ENCODE measurements around the gene KLHL3.

The KLHL3 gene

DNA sequence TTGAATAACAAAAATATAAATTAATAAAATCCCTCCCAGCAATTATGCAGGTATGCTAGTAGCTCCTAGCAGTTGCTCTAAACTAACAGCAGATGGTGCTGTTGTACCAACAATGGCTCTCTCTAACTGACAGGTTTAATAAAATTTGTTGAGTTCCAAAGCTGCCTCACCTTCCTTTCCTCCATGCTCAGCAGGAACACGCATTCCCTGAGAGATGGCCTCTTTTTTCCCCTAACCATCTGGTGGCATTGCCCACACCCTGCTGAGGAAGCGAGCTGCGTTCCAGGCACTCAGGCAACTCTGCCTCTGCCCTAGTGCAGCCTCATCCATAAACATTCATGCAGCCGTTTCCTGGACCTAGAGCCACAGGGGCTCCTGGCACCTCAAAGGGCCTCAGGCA is 106.2 kb downstream of the KLHL3 start (continued):
- TF ChIP-seq ZNF610 (tag by site-specific recombination; IDR thresholded peaks at IDR 0.05; ENCODE audit: borderline replicate concordance) (no peak), OVOL3 (tag by site-specific recombination; IDR thresholded peaks at IDR 0.05) (no peak), TRIM28 (IDR thresholded peaks at IDR 0.05; ENCODE audit: borderline replicate concordance, low read length) (no peak), ZNF2 (tag by site-specific recombination; IDR thresholded peaks at IDR 0.05) (peak; percentile 77; the same call in 1 of the 2 replicates), ZNF16 (tag by site-specific recombination; IDR thresholded peaks at IDR 0.05; ENCODE audit: low read depth) (no peak), ZNF571 (tag by site-specific recombination; IDR thresholded peaks at IDR 0.05) (no peak), ZNF670 (tag by site-specific recombination; IDR thresholded peaks at IDR 0.05; ENCODE audit: low read depth) (no peak), GFI1B (tag by site-specific recombination; IDR thresholded peaks at IDR 0.05) (no peak), SP3 (tag by site-specific recombination; IDR thresholded peaks at IDR 0.05) (no peak), ZNF19 (tag by site-specific recombination; IDR thresholded peaks at IDR 0.05; ENCODE audit: low read depth) (no peak), ZNF654 (tag by site-specific recombination; IDR thresholded peaks at IDR 0.05; ENCODE audit: low read depth) (peak; percentile 96)
- TF ChIP-seq, protein P1, sequence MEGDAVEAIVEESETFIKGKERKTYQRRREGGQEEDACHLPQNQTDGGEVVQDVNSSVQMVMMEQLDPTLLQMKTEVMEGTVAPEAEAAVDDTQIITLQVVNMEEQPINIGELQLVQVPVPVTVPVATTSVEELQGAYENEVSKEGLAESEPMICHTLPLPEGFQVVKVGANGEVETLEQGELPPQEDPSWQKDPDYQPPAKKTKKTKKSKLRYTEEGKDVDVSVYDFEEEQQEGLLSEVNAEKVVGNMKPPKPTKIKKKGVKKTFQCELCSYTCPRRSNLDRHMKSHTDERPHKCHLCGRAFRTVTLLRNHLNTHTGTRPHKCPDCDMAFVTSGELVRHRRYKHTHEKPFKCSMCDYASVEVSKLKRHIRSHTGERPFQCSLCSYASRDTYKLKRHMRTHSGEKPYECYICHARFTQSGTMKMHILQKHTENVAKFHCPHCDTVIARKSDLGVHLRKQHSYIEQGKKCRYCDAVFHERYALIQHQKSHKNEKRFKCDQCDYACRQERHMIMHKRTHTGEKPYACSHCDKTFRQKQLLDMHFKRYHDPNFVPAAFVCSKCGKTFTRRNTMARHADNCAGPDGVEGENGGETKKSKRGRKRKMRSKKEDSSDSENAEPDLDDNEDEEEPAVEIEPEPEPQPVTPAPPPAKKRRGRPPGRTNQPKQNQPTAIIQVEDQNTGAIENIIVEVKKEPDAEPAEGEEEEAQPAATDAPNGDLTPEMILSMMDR (tag by site-specific recombination; IDR thresholded peaks at IDR 0.05) = peak; percentile 86

DNA sequence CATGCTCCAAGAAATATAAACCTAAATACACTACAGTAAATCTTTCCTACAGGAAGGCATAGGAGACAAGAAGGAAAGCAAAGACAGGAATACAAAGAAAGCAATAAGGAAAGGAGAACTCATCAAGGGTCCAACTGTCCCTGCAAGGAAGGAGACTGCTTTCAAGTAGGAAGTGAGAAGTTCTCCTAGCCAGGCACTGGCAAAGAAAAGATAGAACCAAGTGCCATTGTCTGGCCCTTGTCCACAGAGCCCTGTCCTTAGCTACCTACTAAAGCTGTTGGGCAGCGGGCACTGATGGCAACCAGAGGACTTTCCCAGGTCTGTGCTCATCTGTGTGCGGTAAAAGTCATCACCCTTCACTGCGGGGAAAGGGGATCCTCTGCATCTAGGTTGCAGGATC is 108.2 kb downstream of the KLHL3 start:
- no peaks in the 10 kb centered on the region for H3K4me1 ChIP-seq (ENCODE audit: control insufficient read depth, insufficient read depth, low read length)
- H3K4me3 ChIP-seq (ENCODE audit: low read depth, low read length) = no peak overlapping the region
- no peak overlapping the region for H3K27ac ChIP-seq (ENCODE audit: extremely low read depth, low read depth, low read length)
- TF ChIP-seq, protein P2, sequence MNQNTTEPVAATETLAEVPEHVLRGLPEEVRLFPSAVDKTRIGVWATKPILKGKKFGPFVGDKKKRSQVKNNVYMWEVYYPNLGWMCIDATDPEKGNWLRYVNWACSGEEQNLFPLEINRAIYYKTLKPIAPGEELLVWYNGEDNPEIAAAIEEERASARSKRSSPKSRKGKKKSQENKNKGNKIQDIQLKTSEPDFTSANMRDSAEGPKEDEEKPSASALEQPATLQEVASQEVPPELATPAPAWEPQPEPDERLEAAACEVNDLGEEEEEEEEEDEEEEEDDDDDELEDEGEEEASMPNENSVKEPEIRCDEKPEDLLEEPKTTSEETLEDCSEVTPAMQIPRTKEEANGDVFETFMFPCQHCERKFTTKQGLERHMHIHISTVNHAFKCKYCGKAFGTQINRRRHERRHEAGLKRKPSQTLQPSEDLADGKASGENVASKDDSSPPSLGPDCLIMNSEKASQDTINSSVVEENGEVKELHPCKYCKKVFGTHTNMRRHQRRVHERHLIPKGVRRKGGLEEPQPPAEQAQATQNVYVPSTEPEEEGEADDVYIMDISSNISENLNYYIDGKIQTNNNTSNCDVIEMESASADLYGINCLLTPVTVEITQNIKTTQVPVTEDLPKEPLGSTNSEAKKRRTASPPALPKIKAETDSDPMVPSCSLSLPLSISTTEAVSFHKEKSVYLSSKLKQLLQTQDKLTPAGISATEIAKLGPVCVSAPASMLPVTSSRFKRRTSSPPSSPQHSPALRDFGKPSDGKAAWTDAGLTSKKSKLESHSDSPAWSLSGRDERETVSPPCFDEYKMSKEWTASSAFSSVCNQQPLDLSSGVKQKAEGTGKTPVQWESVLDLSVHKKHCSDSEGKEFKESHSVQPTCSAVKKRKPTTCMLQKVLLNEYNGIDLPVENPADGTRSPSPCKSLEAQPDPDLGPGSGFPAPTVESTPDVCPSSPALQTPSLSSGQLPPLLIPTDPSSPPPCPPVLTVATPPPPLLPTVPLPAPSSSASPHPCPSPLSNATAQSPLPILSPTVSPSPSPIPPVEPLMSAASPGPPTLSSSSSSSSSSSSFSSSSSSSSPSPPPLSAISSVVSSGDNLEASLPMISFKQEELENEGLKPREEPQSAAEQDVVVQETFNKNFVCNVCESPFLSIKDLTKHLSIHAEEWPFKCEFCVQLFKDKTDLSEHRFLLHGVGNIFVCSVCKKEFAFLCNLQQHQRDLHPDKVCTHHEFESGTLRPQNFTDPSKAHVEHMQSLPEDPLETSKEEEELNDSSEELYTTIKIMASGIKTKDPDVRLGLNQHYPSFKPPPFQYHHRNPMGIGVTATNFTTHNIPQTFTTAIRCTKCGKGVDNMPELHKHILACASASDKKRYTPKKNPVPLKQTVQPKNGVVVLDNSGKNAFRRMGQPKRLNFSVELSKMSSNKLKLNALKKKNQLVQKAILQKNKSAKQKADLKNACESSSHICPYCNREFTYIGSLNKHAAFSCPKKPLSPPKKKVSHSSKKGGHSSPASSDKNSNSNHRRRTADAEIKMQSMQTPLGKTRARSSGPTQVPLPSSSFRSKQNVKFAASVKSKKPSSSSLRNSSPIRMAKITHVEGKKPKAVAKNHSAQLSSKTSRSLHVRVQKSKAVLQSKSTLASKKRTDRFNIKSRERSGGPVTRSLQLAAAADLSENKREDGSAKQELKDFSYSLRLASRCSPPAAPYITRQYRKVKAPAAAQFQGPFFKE (tag by site-specific recombination; IDR thresholded peaks at IDR 0.05; ENCODE audit: borderline replicate concordance) = no peak
- TF ChIP-seq ZNF121 (tag by site-specific recombination; IDR thresholded peaks at IDR 0.05) = no peak
- TF ChIP-seq ZNF112 (tag by site-specific recombination; IDR thresholded peaks at IDR 0.05) = no peak
- TF ChIP-seq ZNF350 (tag by site-specific recombination; IDR thresholded peaks at IDR 0.05) = no peak
- no peak for TF ChIP-seq FEZF1 (tag by site-specific recombination; IDR thresholded peaks at IDR 0.05)
- TF ChIP-seq ZNF473 (tag by site-specific recombination; IDR thresholded peaks at IDR 0.05) = no peak
- TF ChIP-seq SP2 (tag by site-specific recombination; IDR thresholded peaks at IDR 0.05) = no peak
- TF ChIP-seq ZNF394 (tag by site-specific recombination; IDR thresholded peaks at IDR 0.05; ENCODE audit: borderline replicate concordance) = no peak
- TF ChIP-seq GLIS1 (tag by site-specific recombination; IDR thresholded peaks at IDR 0.05) = no peak
- no peak for TF ChIP-seq ZBTB20 (tag by site-specific recombination; IDR thresholded peaks at IDR 0.05)
- TF ChIP-seq, protein P3, sequence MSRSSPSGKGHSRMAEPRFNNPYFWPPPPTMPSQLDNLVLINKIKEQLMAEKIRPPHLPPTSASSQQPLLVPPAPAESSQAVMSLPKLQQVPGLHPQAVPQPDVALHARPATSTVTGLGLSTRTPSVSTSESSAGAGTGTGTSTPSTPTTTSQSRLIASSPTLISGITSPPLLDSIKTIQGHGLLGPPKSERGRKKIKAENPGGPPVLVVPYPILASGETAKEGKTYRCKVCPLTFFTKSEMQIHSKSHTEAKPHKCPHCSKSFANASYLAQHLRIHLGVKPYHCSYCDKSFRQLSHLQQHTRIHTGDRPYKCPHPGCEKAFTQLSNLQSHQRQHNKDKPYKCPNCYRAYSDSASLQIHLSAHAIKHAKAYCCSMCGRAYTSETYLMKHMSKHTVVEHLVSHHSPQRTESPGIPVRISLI (tag by site-specific recombination; IDR thresholded peaks at IDR 0.05) = no peak
- H3K36me3 ChIP-seq (ENCODE audit: control insufficient read depth in 2 of 2, insufficient read depth in 1 of 2, low read length in 2 of 2) = no peaks in the 10 kb centered on the region
- no peaks in the 10 kb centered on the region for H3K9me3 ChIP-seq (ENCODE audit: control insufficient read depth, insufficient read depth, low read depth, low read length)
- ChIA-PET CTCF (interaction anchor here (0.5 to 6.4 kb wide), 6 partner anchors 18 to 277 kb away, joined by 3 to 87 read pairs (median 4); no protein-coding TSS in a partner anchor), POLR2A (no interaction called here)
